Esophagus muscularis mucosa (tissue), 4 donors: Measurements from ENCODE around the gene MAP7. TPM values are rescaled to one million over a fixed set of nuclear protein-coding genes. Genes with fewer than 3 reads are reported as not detected.

ENCODE experiments used
- DNase-seq: peaks from one replicate; pipeline ENCODE4 v3.0.0-alpha.2; 2017; ENCODE audit errors: extremely low spot score
- H3K27ac ChIP-seq, 4 donors: fragments of 200-600 bp; sonication (generic); replicated peaks in 1 of 4; 1 replicate in 3 of 4; 2 replicates in 1 of 4; pipeline ENCODE4 v1.5.1; 2016 to 2019; ENCODE audit warnings: mild to moderate bottlenecking in 1 of 4
- H3K27me3 ChIP-seq, 4 donors: fragments of 200-600 bp; sonication (generic); one replicate each; pipeline versions ENCODE4 v1.5.1 to v1.6.0; 2016 to 2019
- H3K36me3 ChIP-seq, 4 donors: fragments of 200-600 bp; sonication (generic); one replicate each; pipeline ENCODE4 v1.5.1; 2016 to 2019
- H3K4me1 ChIP-seq, 4 donors: fragments of 200-600 bp; sonication (generic); one replicate each; pipeline ENCODE4 v1.5.1; 2016 to 2019
- H3K4me3 ChIP-seq, 4 donors: fragments of 200-600 bp; sonication (generic); 1 replicate in 2 of 4; 2 replicates in 2 of 4; pipeline ENCODE4 v1.5.1; 2016 to 2019; ENCODE audit warnings: mild to moderate bottlenecking in 4 of 4, moderate library complexity in 1 of 4
- H3K9me3 ChIP-seq, 4 donors: fragments of 200-600 bp; sonication (generic); 1 replicate in 3 of 4; 2 replicates in 1 of 4; pipeline ENCODE4 v1.5.1; 2016 to 2019
- EP300 ChIP-seq: sonication (generic); formaldehyde crosslinking; IDR thresholded peaks from one replicate; pipeline ENCODE4 v1.6.1; 2017; ENCODE audit warnings: antibody characterized with exemption
- POLR2A ChIP-seq: fragments of 450-650 bp; IDR thresholded peaks from one replicate; pipeline ENCODE4 v1.6.1; 2017; ENCODE audit warnings: antibody characterized with exemption, moderate library complexity, mild to moderate bottlenecking, low read depth
- POLR2AphosphoS5 ChIP-seq, 2 donors: sonication (generic); formaldehyde crosslinking; IDR thresholded peaks; one replicate each; pipeline ENCODE4 v1.6.1; 2017; ENCODE audit warnings: antibody characterized with exemption in 2 of 2
- WGBS: methylation state at CpG from one replicate; pipeline ENCODE4 v1.1.5; 2018; 5-methylcytosine and 5-hydroxymethylcytosine counted together
- intact Hi-C: fragments of 100-400 bp; cut with DNase I; formaldehyde crosslinking; loops from one replicate; pipeline ENCODE4 v1.15.1; 2023
- total RNA-seq, 4 donors: library from RNA; depleted of rRNA; stranded (reverse); fragments of >200 nt; gene quantifications; one replicate each; pipeline versions ENCODE4 v1.1.0 to v1.2.1, GENCODE V29; 2016
- TF ChIP-seq, protein P1 (sequence below), 3 experiments: fragments of 200-600 bp in 2 of 3; fragments of 450-650 bp in 1 of 3; sonication (generic) in 2 of 3; IDR thresholded peaks; one replicate each; pipeline ENCODE4 v1.5.1; 2017 to 2019; ENCODE audit warnings: antibody characterized with exemption in 3 of 3, mild to moderate bottlenecking in 2 of 3, moderate library complexity in 1 of 3

Gene MAP7
- total RNA-seq, 4 donors from 2014 or later = 1.7 to 2.9 (median 2.0) TPM

DNA sequence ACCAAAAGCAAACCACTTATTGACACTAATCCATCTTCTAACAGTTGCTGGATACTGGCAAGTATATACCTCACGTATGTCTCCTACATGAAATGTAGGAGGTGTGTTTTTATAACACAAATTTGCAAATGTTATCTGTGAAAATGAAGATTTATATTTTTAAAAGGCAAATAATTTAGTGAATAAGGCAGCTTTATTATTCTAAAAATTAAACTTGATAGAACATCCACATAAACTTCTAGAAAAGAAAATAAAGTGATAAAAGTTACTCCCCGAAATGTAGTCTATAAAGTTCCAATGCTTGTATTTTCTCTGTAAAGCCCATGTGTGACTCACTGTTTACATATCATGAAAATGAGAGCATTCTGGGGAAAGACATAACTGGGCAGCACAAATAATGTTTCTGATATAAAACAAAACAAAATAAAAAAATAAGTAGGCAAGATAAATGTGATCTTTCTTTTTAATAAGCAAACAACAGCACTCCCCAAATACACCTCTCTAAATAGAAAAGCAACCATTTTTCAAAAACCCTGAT is 84.4 kb downstream of the MAP7 start:
- intact Hi-C loops = no loop called here
- TF ChIP-seq, protein P1, sequence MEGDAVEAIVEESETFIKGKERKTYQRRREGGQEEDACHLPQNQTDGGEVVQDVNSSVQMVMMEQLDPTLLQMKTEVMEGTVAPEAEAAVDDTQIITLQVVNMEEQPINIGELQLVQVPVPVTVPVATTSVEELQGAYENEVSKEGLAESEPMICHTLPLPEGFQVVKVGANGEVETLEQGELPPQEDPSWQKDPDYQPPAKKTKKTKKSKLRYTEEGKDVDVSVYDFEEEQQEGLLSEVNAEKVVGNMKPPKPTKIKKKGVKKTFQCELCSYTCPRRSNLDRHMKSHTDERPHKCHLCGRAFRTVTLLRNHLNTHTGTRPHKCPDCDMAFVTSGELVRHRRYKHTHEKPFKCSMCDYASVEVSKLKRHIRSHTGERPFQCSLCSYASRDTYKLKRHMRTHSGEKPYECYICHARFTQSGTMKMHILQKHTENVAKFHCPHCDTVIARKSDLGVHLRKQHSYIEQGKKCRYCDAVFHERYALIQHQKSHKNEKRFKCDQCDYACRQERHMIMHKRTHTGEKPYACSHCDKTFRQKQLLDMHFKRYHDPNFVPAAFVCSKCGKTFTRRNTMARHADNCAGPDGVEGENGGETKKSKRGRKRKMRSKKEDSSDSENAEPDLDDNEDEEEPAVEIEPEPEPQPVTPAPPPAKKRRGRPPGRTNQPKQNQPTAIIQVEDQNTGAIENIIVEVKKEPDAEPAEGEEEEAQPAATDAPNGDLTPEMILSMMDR (IDR thresholded peaks at IDR 0.05) = no peak
- TF ChIP-seq POLR2AphosphoS5 (IDR thresholded peaks at IDR 0.05) = no peak
- no peak for TF ChIP-seq EP300
- TF ChIP-seq POLR2A = no peak
- no peak overlapping the region for H3K27ac ChIP-seq
- H3K27me3 ChIP-seq = peaks cover 0 to 4% (median 0%) of the 10 kb centered on the region in 4 donors
- no peak for DNase-seq
- no peaks in the 10 kb centered on the region for H3K4me1 ChIP-seq
- H3K9me3 ChIP-seq = no peaks in the 10 kb centered on the region
- no peak overlapping the region for H3K4me3 ChIP-seq
- H3K36me3 ChIP-seq = no peaks in the 10 kb centered on the region
- WGBS = 90% methylated on average over 2 of the region's 2 CpGs

DNA sequence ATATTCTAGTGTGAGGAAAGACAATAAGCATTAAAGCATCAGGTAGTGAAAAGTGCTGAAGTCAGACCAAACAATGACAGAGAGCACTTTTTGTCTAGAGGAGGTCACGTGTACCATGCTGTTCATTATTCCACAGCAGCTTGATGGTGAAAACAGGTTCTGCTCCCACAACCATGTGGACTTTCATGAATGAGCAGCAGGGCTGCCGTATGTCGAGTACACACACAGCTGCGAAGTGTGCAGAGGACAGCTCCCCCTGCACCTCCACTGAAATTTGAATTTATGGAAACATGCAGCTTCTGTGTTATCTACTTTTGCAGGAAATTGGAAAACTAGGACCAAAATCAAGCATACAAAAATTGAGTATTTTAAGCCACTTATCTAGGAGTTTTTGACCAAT is 85.3 kb downstream of the MAP7 start:
- TF ChIP-seq POLR2AphosphoS5 (IDR thresholded peaks at IDR 0.05) = no peak
- TF ChIP-seq EP300 = no peak
- TF ChIP-seq, protein P1 (IDR thresholded peaks at IDR 0.05) = no peak
- TF ChIP-seq POLR2A = no peak
- Histone ChIP-seq H3K27ac (no peak overlapping the region), H3K9me3 (no peaks in the 10 kb centered on the region), H3K4me1 (no peaks in the 10 kb centered on the region), H3K4me3 (no peak overlapping the region), H3K36me3 (no peaks in the 10 kb centered on the region), H3K27me3 (no peaks in the 10 kb centered on the region)
- intact Hi-C loops = no loop called here
- DNase-seq = no peak
- WGBS = 79% methylated on average over 4 of the region's 4 CpGs

DNA sequence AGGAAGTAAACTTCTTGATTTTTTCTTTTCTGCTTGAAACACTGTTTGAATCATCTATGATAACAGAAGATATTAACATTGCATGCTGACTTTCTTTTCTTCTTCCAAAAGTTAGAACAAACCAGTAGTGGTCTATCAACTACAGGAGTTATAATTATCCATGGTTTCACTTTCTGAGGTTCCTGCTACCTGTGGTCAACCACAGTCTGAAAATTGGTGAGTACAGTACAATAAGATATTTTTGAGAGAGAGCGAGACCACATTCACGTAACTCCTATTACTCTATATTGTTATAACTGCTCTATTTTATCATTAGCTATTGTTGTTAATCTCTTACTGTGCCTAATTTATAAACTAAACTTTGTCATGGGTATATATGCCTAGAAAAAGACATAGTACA is 86.1 kb downstream of the MAP7 start:
- no peaks in the 10 kb centered on the region for H3K9me3 ChIP-seq
- no peak overlapping the region for H3K27ac ChIP-seq
- 90% methylated on average over 2 of the region's 2 CpGs for WGBS
- TF ChIP-seq POLR2A = no peak
- H3K36me3 ChIP-seq = no peaks in the 10 kb centered on the region
- DNase-seq = no peak
- no peaks in the 10 kb centered on the region for H3K27me3 ChIP-seq
- intact Hi-C loops = no loop called here
- no peaks in the 10 kb centered on the region for H3K4me1 ChIP-seq
- H3K4me3 ChIP-seq = no peak overlapping the region

DNA sequence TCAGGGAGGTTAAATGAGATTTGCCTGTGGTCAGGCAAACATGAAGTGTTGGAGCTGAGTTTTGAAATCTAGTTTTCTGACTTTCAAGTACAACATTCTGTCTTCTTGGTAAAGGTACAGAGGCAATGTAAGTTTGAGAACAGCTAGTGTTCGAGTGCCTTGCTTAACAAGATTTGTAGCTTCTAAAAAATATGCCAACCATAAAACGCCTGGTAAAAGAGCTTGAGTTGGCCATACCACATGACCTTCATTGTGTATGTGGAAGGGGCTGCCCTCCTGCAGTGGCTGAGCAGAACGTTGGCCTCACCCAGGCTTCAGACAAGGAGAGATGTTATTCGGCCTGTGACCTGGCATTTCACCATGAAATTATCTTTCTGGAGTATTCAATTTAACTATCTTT is 86.5 kb downstream of the MAP7 start:
- intact Hi-C loops = no loop called here

DNA sequence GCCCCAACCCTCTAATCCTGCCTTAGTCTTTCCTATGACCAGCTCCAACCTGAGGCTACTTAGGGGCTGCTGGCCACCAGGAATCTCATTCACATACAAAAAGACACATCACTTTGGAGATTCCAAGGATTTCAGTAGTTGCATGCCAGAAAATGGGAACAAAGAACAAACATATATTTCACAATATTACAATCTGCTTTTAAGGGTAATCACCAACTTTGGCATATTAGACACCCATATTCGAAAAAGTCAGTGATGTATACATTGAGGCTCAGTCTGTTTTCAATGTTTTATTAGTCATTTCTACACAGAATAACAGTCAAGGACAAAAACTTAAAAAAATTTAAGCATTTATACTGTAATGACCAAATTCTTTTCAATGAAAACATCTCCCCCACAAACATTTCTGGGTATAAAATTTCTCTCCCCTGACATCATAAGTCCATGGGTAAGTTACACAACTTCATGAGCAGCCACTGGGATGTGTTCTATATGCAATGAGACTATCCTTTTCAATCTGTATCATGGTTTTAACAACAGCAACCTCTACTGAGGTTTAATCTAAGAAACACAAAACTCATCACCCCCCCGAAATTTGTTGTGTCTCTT is 103.5 kb downstream of the MAP7 start:
- H3K4me3 ChIP-seq = no peak overlapping the region
- intact Hi-C loops = no loop called here
- H3K27ac ChIP-seq = no peak overlapping the region
- TF ChIP-seq POLR2AphosphoS5 (IDR thresholded peaks at IDR 0.05) = no peak
- TF ChIP-seq POLR2A = no peak
- TF ChIP-seq, protein P1 (IDR thresholded peaks at IDR 0.05) = no peak
- TF ChIP-seq EP300 = no peak
- H3K36me3 ChIP-seq = no peaks in the 10 kb centered on the region
- WGBS = 66% methylated on average over 2 of the region's 2 CpGs
- H3K27me3 ChIP-seq = no peaks in the 10 kb centered on the region
- no peaks in the 10 kb centered on the region for H3K4me1 ChIP-seq
- DNase-seq = no peak
- H3K9me3 ChIP-seq = peaks cover 0 to 8% (median 5%) of the 10 kb centered on the region in 4 donors

More for the DNA sequence above, 86.5 kb downstream of the MAP7 start:
- H3K27me3 ChIP-seq = no peaks in the 10 kb centered on the region
- DNase-seq = no peak
- no peaks in the 10 kb centered on the region for H3K9me3 ChIP-seq
- H3K4me3 ChIP-seq = no peak overlapping the region
- no peak overlapping the region for H3K27ac ChIP-seq
- WGBS = 69% methylated on average over 4 of the region's 4 CpGs
- no peaks in the 10 kb centered on the region for H3K4me1 ChIP-seq
- TF ChIP-seq, protein P1 (IDR thresholded peaks at IDR 0.05) = no peak
- TF ChIP-seq POLR2A (no peak), EP300 (no peak), POLR2AphosphoS5 (IDR thresholded peaks at IDR 0.05) (no peak)
- no peaks in the 10 kb centered on the region for H3K36me3 ChIP-seq
